ENCODE data around the gene GNLY.

GNLY gene

DNA sequence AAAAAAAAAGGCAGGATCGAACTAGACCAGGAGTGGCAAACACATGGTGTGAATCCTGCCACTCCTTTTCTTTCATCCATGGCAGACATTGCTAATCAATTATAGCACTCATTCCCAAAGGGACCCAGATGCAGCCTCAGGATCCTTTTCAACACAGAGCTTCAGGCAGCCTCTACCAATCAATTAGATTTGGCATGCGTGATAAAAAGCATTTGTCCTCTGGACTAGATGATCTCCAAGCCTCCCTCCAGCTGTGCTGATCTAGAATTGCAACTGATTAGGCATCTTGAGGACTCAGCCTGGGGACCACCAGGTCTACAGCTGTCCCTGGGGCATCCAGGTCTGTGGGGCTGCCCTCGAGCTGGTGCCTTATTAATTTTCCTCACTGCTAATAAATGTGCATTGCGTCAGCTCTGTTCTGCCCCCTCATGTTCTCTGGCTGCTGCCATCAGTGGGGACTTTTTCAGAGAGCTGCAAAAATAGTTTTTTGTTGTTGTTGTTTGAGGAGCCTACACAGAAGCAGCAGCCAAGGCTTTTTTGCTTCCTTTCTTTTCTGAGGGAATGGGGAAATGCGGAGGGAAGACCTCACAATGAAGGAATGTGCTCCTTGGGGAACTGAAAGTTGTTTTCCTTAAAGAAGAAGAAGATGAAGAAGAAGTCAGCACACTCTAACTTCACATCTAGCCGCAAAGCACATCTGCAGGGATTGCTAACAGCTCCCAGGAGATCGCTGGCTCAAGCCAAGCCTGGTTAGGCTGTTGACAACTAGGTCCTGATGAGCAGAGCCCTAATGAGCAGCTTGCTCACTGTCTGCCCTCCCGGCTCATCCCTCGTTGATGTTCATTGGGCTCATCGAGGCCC is 50.8 kb downstream of the GNLY start:
- DNase-seq (ENCODE audit: low read depth), result no peak

DNA sequence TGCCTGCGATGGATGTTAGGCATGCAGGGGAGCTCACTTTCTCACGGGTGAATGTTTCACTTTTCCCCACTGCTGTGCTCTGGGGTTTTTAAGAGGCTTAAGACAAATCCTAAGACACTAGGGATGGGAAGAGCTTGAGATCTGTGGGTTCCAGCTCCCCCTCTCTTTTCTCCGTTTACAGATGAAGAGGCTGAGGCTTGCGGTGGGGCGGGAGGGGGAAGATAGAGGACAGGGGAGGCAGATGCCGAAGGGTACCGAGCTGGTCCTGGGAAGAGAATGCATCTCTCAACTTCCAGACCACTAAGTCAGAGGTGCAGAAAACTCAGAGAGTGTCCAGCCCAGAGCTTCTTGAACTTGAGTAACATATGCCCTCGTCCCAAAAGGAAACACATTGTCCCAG is 51.5 kb downstream of the GNLY start:
- no peak for DNase-seq (ENCODE audit: low read depth)

DNA sequence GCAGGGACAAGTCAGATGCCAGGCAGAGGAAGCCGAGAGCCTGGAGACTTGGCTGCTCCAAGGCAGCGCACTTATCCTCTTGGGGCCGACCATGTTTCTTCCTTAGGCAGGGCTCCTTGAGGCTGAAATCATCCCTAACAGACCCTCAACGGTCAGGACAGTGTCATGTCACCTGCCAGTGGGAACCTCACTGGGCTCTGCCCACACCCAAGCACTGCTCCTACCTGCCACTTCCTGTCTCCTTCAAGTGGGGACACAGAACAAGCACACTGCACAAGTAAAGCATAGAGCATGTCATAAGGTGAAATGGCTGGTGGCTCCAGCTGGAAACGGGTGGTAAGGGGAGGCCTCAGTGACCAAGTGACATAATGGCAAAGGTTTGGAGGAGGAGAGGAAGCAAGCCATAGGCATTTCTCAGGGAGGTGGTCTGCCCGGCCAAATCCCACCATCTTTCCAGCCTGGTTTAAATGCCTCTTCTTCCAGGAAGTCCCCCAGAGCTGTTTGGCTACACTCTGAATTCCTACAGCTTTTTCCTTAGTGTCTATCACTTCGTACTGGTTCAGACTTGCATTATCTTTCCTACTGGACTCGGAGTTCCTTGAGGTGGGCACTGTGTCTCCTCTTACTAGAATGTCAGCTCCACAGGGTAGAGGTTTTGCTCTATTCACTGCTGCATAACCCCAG is 52.3 kb downstream of the GNLY start:
- no peak for DNase-seq (ENCODE audit: low read depth)

DNA sequence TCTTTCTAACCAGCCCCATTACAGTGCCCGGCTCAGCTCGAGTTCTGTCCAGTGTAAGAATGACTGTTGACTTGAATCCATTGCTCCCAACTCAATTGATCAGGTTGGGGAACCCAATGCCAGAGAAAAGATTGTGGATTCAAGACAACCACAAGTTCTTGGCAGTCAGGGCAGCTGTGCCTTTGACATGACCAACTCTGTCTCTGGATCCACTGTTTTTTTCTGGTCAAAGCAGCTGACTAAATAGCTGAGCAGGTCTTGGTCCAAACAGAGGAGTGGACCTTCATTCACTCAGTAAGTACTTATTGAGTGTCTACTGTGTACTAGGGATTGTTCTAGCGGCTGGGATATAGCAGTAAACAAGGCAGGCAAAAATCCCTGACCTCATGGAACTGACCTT is 53.3 kb downstream of the GNLY start:
- no peak for DNase-seq (ENCODE audit: low read depth)

DNA sequence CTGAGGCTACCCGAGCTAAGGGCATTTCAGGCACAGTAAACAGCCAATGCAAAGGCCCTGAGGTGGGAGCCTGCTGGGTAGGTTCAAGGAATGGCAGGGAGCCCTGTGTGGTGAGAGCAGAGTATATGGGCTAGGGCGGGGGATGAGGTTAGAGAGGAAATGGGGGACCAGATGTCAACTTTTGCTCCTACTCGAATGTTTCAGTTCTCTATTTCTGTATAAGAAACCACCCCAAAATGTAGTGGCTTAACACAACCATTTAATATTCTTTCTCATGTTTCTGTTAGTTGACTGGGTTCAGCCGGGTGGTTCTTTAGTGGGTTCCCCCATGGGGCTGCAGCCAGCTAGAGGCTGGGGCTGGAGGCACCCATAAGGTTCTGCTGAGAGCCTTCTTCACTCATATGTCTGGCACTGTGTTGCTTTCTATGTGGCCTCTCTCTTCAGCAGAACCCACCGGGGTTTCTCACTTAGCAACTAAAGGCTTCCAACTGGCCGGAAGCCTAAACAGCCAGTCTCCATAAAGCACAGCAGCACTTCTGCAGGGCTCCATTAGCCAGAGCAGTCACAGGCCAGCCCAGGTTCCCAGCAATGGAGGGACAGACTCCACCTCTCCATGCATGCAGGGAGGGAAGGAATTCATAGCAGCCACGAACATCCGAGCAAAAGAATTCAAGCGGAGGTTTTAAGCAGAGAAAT is 54.0 kb downstream of the GNLY start:
- no peak for DNase-seq (ENCODE audit: low read depth)
